ENCODE data around the gene ADCY5. TPM values are rescaled to one million over a fixed set of nuclear protein-coding genes. Genes with fewer than 3 reads are reported as not detected.

Gene ADCY5
- total and polyA plus RNA-seq, 2 experiments from 2014 or later: 3.1 to 4.7 TPM

- Histone ChIP-seq H3K36me3 (replicated peaks; ENCODE audit: insufficient read depth, low read depth) (no peaks in the 10 kb centered on the region), H3K27ac (no peak overlapping the region), H3K4me1 (ENCODE audit: insufficient read depth) (no peaks in the 10 kb centered on the region), H2AFZ (no peak overlapping the region), H3K4me3 (no peak overlapping the region), H4K20me1 (ENCODE audit: insufficient read depth, poor library complexity, severe bottlenecking) (no peaks in the 10 kb centered on the region), H3K9me2 (replicated peaks; ENCODE audit: insufficient read depth) (no peaks in the 10 kb centered on the region), H3K79me2 (no peaks in the 10 kb centered on the region), H3K4me2 (no peak overlapping the region), H3K9me3 (ENCODE audit: low read depth) (no peaks in the 10 kb centered on the region), H3K27me3 (no peaks in the 10 kb centered on the region)
- TF ChIP-seq EZH2phosphoT487 (IDR thresholded peaks at IDR 0.05; ENCODE audit: low read depth, severe bottlenecking, unreplicated experiment): no peak
- TF ChIP-seq CTCF (IDR thresholded peaks at IDR 0.05; ENCODE audit: poor library complexity): no peak
- TF ChIP-seq EZH2 (IDR thresholded peaks at IDR 0.05; ENCODE audit: borderline replicate concordance): no peak
- 91% methylated on average over 3 of the region's 3 CpGs for WGBS (ENCODE audit: low lambda C conversion rate, missing lambda C conversion rate)
- no peak for DNase-seq (ENCODE audit: low spot score)
Observed at GRCh38 chr3:123339302-123339701, 109.6 kb downstream of the ADCY5 start.

- H2AFZ ChIP-seq: no peak overlapping the region
- no peaks in the 10 kb centered on the region for H3K9me3 ChIP-seq (ENCODE audit: low read depth)
- no peak overlapping the region for H3K4me3 ChIP-seq
- no peak overlapping the region for H3K27ac ChIP-seq
- H3K27me3 ChIP-seq: no peaks in the 10 kb centered on the region
- H3K79me2 ChIP-seq: no peaks in the 10 kb centered on the region
- H3K4me2 ChIP-seq: no peak overlapping the region
- no peaks in the 10 kb centered on the region for H3K36me3 ChIP-seq (replicated peaks; ENCODE audit: insufficient read depth, low read depth)
- no peak for TF ChIP-seq CTCF (IDR thresholded peaks at IDR 0.05; ENCODE audit: poor library complexity)
- no peak for TF ChIP-seq EZH2phosphoT487 (IDR thresholded peaks at IDR 0.05; ENCODE audit: low read depth, severe bottlenecking, unreplicated experiment)
- no peak for TF ChIP-seq EZH2 (IDR thresholded peaks at IDR 0.05; ENCODE audit: borderline replicate concordance)
- DNase-seq (ENCODE audit: low spot score): no peak
- no peaks in the 10 kb centered on the region for H4K20me1 ChIP-seq (ENCODE audit: insufficient read depth, poor library complexity, severe bottlenecking)
- H3K9me2 ChIP-seq (replicated peaks; ENCODE audit: insufficient read depth): no peaks in the 10 kb centered on the region
- no peaks in the 10 kb centered on the region for H3K4me1 ChIP-seq (ENCODE audit: insufficient read depth)
- 80% methylated on average over 5 of the region's 5 CpGs for WGBS (ENCODE audit: low lambda C conversion rate, missing lambda C conversion rate)
Observed at GRCh38 chr3:123338620-123339061, 110.2 kb downstream of the ADCY5 start.

- no peaks in the 10 kb centered on the region for H4K20me1 ChIP-seq (ENCODE audit: insufficient read depth, poor library complexity, severe bottlenecking)
- H3K79me2 ChIP-seq: no peaks in the 10 kb centered on the region
- H3K9me3 ChIP-seq (ENCODE audit: low read depth): no peaks in the 10 kb centered on the region
- no peaks in the 10 kb centered on the region for H3K36me3 ChIP-seq (replicated peaks; ENCODE audit: insufficient read depth, low read depth)
- no peak for DNase-seq (ENCODE audit: low spot score)
- H3K4me2 ChIP-seq: no peak overlapping the region
- WGBS (ENCODE audit: low lambda C conversion rate, missing lambda C conversion rate): 74% methylated on average over 8 of the region's 8 CpGs
- H3K4me1 ChIP-seq (ENCODE audit: insufficient read depth): no peaks in the 10 kb centered on the region
- no peak overlapping the region for H3K4me3 ChIP-seq
- TF ChIP-seq EZH2 (IDR thresholded peaks at IDR 0.05; ENCODE audit: borderline replicate concordance) (no peak), CTCF (IDR thresholded peaks at IDR 0.05; ENCODE audit: poor library complexity) (no peak), EZH2phosphoT487 (IDR thresholded peaks at IDR 0.05; ENCODE audit: low read depth, severe bottlenecking, unreplicated experiment) (no peak)
- H3K9me2 ChIP-seq (replicated peaks; ENCODE audit: insufficient read depth): no peaks in the 10 kb centered on the region
- no peak overlapping the region for H2AFZ ChIP-seq
- H3K27me3 ChIP-seq: no peaks in the 10 kb centered on the region
- H3K27ac ChIP-seq: no peak overlapping the region
Observed at GRCh38 chr3:123337948-123338619, 110.8 kb downstream of the ADCY5 start.
